Keratinocyte (primary cell): ENCODE measurements around the gene RNF31.

ENCODE experiments used
- CTCF ChIP-seq, 3 experiments: IDR thresholded peaks in 1 of 3; conservative IDR thresholded peaks in 1 of 3; optimal IDR thresholded peaks in 1 of 3; 2 replicates in 2 of 3; 3 replicates in 1 of 3; pipeline versions ENCODE3 to v1.5.1; 2011; ENCODE audit warnings: low read length in 3 of 3, mild to moderate bottlenecking in 3 of 3, moderate library complexity in 2 of 3, control low read depth in 1 of 3, inconsistent platforms in 1 of 3; ENCODE audit not compliant: insufficient read depth in 2 of 3; ENCODE audit errors: extremely low read depth in 1 of 3
- EZH2 ChIP-seq: IDR thresholded peaks from one replicate; pipeline ENCODE4 v1.6.1; 2012; ENCODE audit warnings: inconsistent platforms, mild to moderate bottlenecking, low read length, moderate library complexity

- TF ChIP-seq CTCF (optimal IDR thresholded peaks at IDR 0.05 in 1 of 3, IDR thresholded peaks at IDR 0.05 in 1 of 3, conservative IDR thresholded peaks at IDR 0.05 in 1 of 3; ENCODE audit: extremely low read depth in 1 of 3, insufficient read depth in 2 of 3, low read length in 3 of 3) (no peak), EZH2 (no peak)
Measured at GRCh38 chr14:24179961-24180796, 32.9 kb downstream of the RNF31 start.
